Ascending aorta (tissue), 2 donors: ENCODE results near the gene KLC1. TPM values are rescaled to one million over a fixed set of nuclear protein-coding genes. Genes with fewer than 3 reads are reported as not detected.

Source experiments
- DNase-seq, 2 donors: peaks; one replicate each; pipeline ENCODE4 v3.0.0-alpha.2; 2019; ENCODE audit warnings: low spot score in 2 of 2
- H3K27ac ChIP-seq, 2 donors: fragments of 200-600 bp; sonication (generic); one replicate each; pipeline ENCODE4 v1.5.1; 2016 to 2017; ENCODE audit warnings: mild to moderate bottlenecking in 1 of 2
- H3K27me3 ChIP-seq: fragments of 200-600 bp; sonication (generic); one replicate; pipeline ENCODE4 v1.5.1; 2017
- H3K36me3 ChIP-seq, 2 donors: fragments of 200-600 bp; sonication (generic); one replicate each; pipeline ENCODE4 v1.5.1; 2016
- H3K4me1 ChIP-seq, 2 donors: fragments of 200-600 bp; sonication (generic); one replicate each; pipeline ENCODE4 v1.5.1; 2016 to 2017; ENCODE audit warnings: mild to moderate bottlenecking in 1 of 2
- H3K4me3 ChIP-seq, 2 donors: fragments of 200-600 bp; sonication (generic); one replicate each; pipeline ENCODE4 v1.5.1; 2016 to 2017; ENCODE audit warnings: mild to moderate bottlenecking in 1 of 2
- H3K9me3 ChIP-seq, 2 donors: fragments of 200-600 bp; sonication (generic); one replicate each; pipeline ENCODE4 v1.5.1; 2016
- intact Hi-C: fragments of 100-400 bp; cut with DNase I; formaldehyde crosslinking; loops from one replicate; pipeline ENCODE4 v1.15.1; 2023
- total RNA-seq: library from RNA; depleted of rRNA; stranded (reverse); fragments of >200 nt; gene quantifications from one replicate; pipeline ENCODE4 v1.1.0, GENCODE V29; 2016
- TF ChIP-seq, protein P1 (sequence below), 3 experiments: fragments of 200-600 bp in 2 of 3; fragments of 450-650 bp in 1 of 3; sonication (generic) in 2 of 3; IDR thresholded peaks; one replicate each; pipeline ENCODE4 v1.5.1; 2016 to 2019; ENCODE audit warnings: antibody characterized with exemption in 3 of 3, mild to moderate bottlenecking in 1 of 3, moderate library complexity in 1 of 3

KLC1 gene
- total RNA-seq, 1 donor from 2014 or later = 302 TPM

GRCh38 chr14:103680491-103681231, 51.6 kb downstream of the KLC1 start:
- Histone ChIP-seq H3K9me3 (no peaks in the 10 kb centered on the region), H3K4me3 (no peak overlapping the region), H3K27ac (no peak overlapping the region), H3K36me3 (peaks cover 90 to 99% of the 10 kb centered on the region in 2 donors), H3K4me1 (peaks cover 0 to 2% of the 10 kb centered on the region in 2 donors), H3K27me3 (no peaks in the 10 kb centered on the region)
- no peak for DNase-seq
- TF ChIP-seq, protein P1, sequence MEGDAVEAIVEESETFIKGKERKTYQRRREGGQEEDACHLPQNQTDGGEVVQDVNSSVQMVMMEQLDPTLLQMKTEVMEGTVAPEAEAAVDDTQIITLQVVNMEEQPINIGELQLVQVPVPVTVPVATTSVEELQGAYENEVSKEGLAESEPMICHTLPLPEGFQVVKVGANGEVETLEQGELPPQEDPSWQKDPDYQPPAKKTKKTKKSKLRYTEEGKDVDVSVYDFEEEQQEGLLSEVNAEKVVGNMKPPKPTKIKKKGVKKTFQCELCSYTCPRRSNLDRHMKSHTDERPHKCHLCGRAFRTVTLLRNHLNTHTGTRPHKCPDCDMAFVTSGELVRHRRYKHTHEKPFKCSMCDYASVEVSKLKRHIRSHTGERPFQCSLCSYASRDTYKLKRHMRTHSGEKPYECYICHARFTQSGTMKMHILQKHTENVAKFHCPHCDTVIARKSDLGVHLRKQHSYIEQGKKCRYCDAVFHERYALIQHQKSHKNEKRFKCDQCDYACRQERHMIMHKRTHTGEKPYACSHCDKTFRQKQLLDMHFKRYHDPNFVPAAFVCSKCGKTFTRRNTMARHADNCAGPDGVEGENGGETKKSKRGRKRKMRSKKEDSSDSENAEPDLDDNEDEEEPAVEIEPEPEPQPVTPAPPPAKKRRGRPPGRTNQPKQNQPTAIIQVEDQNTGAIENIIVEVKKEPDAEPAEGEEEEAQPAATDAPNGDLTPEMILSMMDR (IDR thresholded peaks at IDR 0.05) = no peak
- intact Hi-C loops = no loop called here

DNA sequence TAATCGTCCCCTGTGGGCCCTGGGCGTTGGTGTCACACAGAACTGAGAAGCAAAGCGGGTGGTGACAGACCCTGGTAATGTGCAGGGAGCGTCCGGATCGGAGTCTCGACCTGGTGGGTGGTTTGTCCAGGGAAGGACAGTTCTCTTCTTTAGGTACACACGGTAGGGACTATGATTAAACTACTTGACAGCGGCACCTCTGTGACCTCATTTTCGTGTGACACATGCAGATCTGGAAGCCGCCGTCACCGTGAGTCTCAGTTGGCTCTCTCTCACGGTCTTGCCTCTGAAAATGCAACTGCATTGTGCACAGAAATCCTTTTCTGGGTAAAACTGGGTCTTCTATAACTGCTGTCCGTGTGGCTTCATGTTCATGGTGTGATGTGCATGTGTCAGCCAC, 54.1 kb downstream of the KLC1 start:
- Histone ChIP-seq H3K27me3 (no peaks in the 10 kb centered on the region), H3K9me3 (no peaks in the 10 kb centered on the region), H3K27ac (no peak overlapping the region), H3K4me3 (no peak overlapping the region), H3K36me3 (peaks cover 84 to 94% of the 10 kb centered on the region in 2 donors), H3K4me1 (peaks cover 0 to 10% of the 10 kb centered on the region in 2 donors)
- no peak for DNase-seq
- TF ChIP-seq, protein P1 (IDR thresholded peaks at IDR 0.05) = no peak
- intact Hi-C loops = no loop called here

DNA sequence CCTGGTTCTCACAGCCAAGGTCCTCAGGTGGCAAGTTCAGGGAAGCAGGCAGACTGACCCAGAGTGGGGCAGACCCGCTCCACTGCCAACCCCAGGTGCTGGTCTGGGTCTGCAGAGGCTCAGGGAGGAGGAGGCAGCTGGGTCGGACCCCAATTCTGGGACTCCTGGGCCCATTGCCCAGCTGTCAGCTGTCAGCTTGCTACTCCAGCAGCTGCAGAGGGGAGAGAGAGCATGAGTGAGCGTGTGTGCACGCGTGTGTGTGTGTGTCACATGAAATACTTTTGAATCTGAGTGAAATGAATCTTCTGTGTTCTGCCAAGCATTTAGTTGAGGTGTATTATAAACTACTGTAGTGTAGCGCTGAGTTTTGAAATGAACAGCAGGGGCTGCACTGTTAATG, 55.5 kb downstream of the KLC1 start:
- TF ChIP-seq, protein P1 (IDR thresholded peaks at IDR 0.05) = no peak
- Histone ChIP-seq H3K4me1 (peaks cover 6 to 13% of the 10 kb centered on the region in 2 donors), H3K36me3 (peaks cover 76 to 90% of the 10 kb centered on the region in 2 donors), H3K9me3 (no peaks in the 10 kb centered on the region), H3K27ac (no peak overlapping the region), H3K4me3 (no peak overlapping the region), H3K27me3 (no peaks in the 10 kb centered on the region)
- DNase-seq = no peak
- intact Hi-C loops = no loop called here

DNA sequence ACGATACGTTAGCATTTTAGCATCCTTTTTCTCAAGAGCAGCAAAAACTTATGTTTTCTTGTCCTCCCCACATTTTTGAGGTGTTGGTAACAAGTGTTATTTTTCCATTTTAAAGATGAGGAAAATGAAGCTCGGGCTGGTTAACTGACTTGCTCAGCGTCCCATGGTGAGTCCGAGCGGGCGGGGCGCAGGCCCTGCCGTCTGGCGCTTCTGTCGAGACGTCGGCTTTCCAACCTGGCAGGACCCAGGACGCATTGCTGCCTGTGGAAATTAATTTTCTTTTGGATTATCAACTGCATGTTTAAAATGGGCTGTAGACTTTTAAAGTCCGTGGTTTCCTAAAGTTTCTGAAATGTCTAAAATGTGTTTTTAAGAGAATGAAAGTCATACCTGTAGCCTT, 55.9 kb downstream of the KLC1 start:
- H3K27ac ChIP-seq = no peak overlapping the region
- no peaks in the 10 kb centered on the region for H3K27me3 ChIP-seq
- peaks cover 6 to 12% of the 10 kb centered on the region in 2 donors for H3K4me1 ChIP-seq
- peaks cover 73 to 86% of the 10 kb centered on the region in 2 donors for H3K36me3 ChIP-seq
- no peaks in the 10 kb centered on the region for H3K9me3 ChIP-seq
- H3K4me3 ChIP-seq = no peak overlapping the region
- intact Hi-C loops = no loop called here
- no peak for DNase-seq
- TF ChIP-seq, protein P1 (IDR thresholded peaks at IDR 0.05) = no peak

GRCh38 chr14:103685276-103686211, 56.5 kb downstream of the KLC1 start:
- intact Hi-C loops = no loop called here
- no peaks in the 10 kb centered on the region for H3K27me3 ChIP-seq
- H3K4me1 ChIP-seq = peaks cover 6 to 10% of the 10 kb centered on the region in 2 donors
- H3K36me3 ChIP-seq = peaks cover 66 to 79% of the 10 kb centered on the region in 2 donors
- TF ChIP-seq, protein P1 (IDR thresholded peaks at IDR 0.05) = no peak
- H3K9me3 ChIP-seq = no peaks in the 10 kb centered on the region
- DNase-seq = no peak
- no peak overlapping the region for H3K27ac ChIP-seq
- H3K4me3 ChIP-seq = no peak overlapping the region
